Epithelial cell of esophagus (primary cell): ENCODE measurements around the gene SAA2.

Experiments
- DNase-seq: peaks from one replicate; pipeline ENCODE4 v3.0.0; 2010; ENCODE audit warnings: low read depth
- H3K4me3 ChIP-seq: 2 replicates; pipeline ENCODE4 v1.5.1; 2011; ENCODE audit warnings: mild to moderate bottlenecking, low read length, control low read depth
- CTCF ChIP-seq: IDR thresholded peaks from 2 replicates; pipeline ENCODE4 v1.5.1; 2011; ENCODE audit warnings: low read depth, mild to moderate bottlenecking, low read length, control low read depth, inconsistent platforms; ENCODE audit not compliant: insufficient read depth; ENCODE audit errors: missing control alignments

SAA2 gene

GRCh38 chr11:18245396-18245795 lies 3.1 kb downstream of the SAA2 start:
- peak; percentile 55 for DNase-seq
- no peak for TF ChIP-seq CTCF
- H3K4me3 ChIP-seq: no peak overlapping the region

GRCh38 chr11:18243783-18244362 lies 4.6 kb downstream of the SAA2 start:
- no peak overlapping the region for H3K4me3 ChIP-seq
- peak; percentile 84 for DNase-seq
- TF ChIP-seq CTCF: peak; percentile 97

GRCh38 chr11:18239655-18240054 lies 8.8 kb downstream of the SAA2 start:
- no peak for DNase-seq
- no peak overlapping the region for H3K4me3 ChIP-seq
- no peak for TF ChIP-seq CTCF

- peak; percentile 49 for DNase-seq
- TF ChIP-seq CTCF: no peak
- H3K4me3 ChIP-seq: no peak within 1 kb of the TSS
Observed at GRCh38 chr11:18236664-18237356, 11.7 kb downstream of the SAA2 start, which contains the start of gene SAA4. Gene SAA4, minus strand, starts transcription at chr11:18236802. Its CDS starts 876 bp downstream, at chr11:18235926.

- TF ChIP-seq CTCF: no peak
- DNase-seq: no peak
- no peak overlapping the region for H3K4me3 ChIP-seq
Observed at GRCh38 chr11:18235394-18236334, 12.8 kb downstream of the SAA2 start.

GRCh38 chr11:18233912-18234311 lies 14.6 kb downstream of the SAA2 start:
- DNase-seq: no peak
- no peak for TF ChIP-seq CTCF
- H3K4me3 ChIP-seq: no peak overlapping the region
